ENCODE results near the gene BIN1.

Gene BIN1

GRCh38 chr2:127014224-127014623 lies 92.7 kb downstream of the BIN1 start:
- Histone ChIP-seq H3K4me1 (ENCODE audit: control insufficient read depth, insufficient read depth, low read length) (no peaks in the 10 kb centered on the region), H3K27ac (ENCODE audit: low read length) (no peak overlapping the region)

GRCh38 chr2:127012868-127013267 lies 94.1 kb downstream of the BIN1 start:
- no peaks in the 10 kb centered on the region for H3K9me3 ChIP-seq (ENCODE audit: control insufficient read depth in 2 of 2, low read length in 2 of 2)
- H3K9ac ChIP-seq (ENCODE audit: low read length in 2 of 2), result no peak overlapping the region
- H3K27ac ChIP-seq (ENCODE audit: low read length), result no peak overlapping the region
- no peak overlapping the region for H3K4me3 ChIP-seq (ENCODE audit: low read length in 2 of 2)
- peaks cover 12 to 20% of the 10 kb centered on the region in 2 donors for H3K27me3 ChIP-seq (ENCODE audit: control insufficient read depth in 1 of 2, insufficient read depth in 2 of 2, low read length in 2 of 2)
- no peaks in the 10 kb centered on the region for H3K36me3 ChIP-seq (ENCODE audit: control insufficient read depth in 2 of 2, insufficient read depth in 2 of 2, low read length in 2 of 2)
- no peaks in the 10 kb centered on the region for H3K4me1 ChIP-seq (ENCODE audit: control insufficient read depth, insufficient read depth, low read length)

More at GRCh38 chr2:127014224-127014623, 92.7 kb downstream of the BIN1 start:
- Histone ChIP-seq H3K27me3 (ENCODE audit: control insufficient read depth in 1 of 2, insufficient read depth in 2 of 2, low read length in 2 of 2) (peaks cover 12 to 20% of the 10 kb centered on the region in 2 donors), H3K9me3 (ENCODE audit: control insufficient read depth in 2 of 2, low read length in 2 of 2) (no peaks in the 10 kb centered on the region), H3K9ac (ENCODE audit: low read length in 2 of 2) (no peak overlapping the region), H3K36me3 (ENCODE audit: control insufficient read depth in 2 of 2, insufficient read depth in 2 of 2, low read length in 2 of 2) (no peaks in the 10 kb centered on the region), H3K4me3 (ENCODE audit: low read length in 2 of 2) (no peak overlapping the region)

- H3K36me3 ChIP-seq (ENCODE audit: control insufficient read depth in 2 of 2, insufficient read depth in 2 of 2, low read length in 2 of 2), result no peaks in the 10 kb centered on the region
- no peaks in the 10 kb centered on the region for H3K9me3 ChIP-seq (ENCODE audit: control insufficient read depth in 2 of 2, low read length in 2 of 2)
- no peak overlapping the region for H3K4me3 ChIP-seq (ENCODE audit: low read length in 2 of 2)
- peaks cover 12 to 20% of the 10 kb centered on the region in 2 donors for H3K27me3 ChIP-seq (ENCODE audit: control insufficient read depth in 1 of 2, insufficient read depth in 2 of 2, low read length in 2 of 2)
- no peaks in the 10 kb centered on the region for H3K4me1 ChIP-seq (ENCODE audit: control insufficient read depth, insufficient read depth, low read length)
- H3K9ac ChIP-seq (ENCODE audit: low read length in 2 of 2), result no peak overlapping the region
- no peak overlapping the region for H3K27ac ChIP-seq (ENCODE audit: low read length)
These were observed 94.7 kb downstream of the BIN1 start for GRCh38 chr2:127012215-127012614.

- Histone ChIP-seq H3K9ac (ENCODE audit: low read length in 2 of 2) (no peak overlapping the region), H3K27me3 (ENCODE audit: control insufficient read depth in 1 of 2, insufficient read depth in 2 of 2, low read length in 2 of 2) (peaks cover 12 to 20% of the 10 kb centered on the region in 2 donors), H3K4me1 (ENCODE audit: control insufficient read depth, insufficient read depth, low read length) (no peaks in the 10 kb centered on the region), H3K4me3 (ENCODE audit: low read length in 2 of 2) (no peak overlapping the region), H3K27ac (ENCODE audit: low read length) (no peak overlapping the region), H3K9me3 (ENCODE audit: control insufficient read depth in 2 of 2, low read length in 2 of 2) (no peaks in the 10 kb centered on the region), H3K36me3 (ENCODE audit: control insufficient read depth in 2 of 2, insufficient read depth in 2 of 2, low read length in 2 of 2) (no peaks in the 10 kb centered on the region)
These were observed 95.2 kb downstream of the BIN1 start for GRCh38 chr2:127011796-127012195.

- H3K36me3 ChIP-seq (ENCODE audit: control insufficient read depth in 2 of 2, insufficient read depth in 2 of 2, low read length in 2 of 2), result no peaks in the 10 kb centered on the region
- H3K9me3 ChIP-seq (ENCODE audit: control insufficient read depth in 2 of 2, low read length in 2 of 2), result no peaks in the 10 kb centered on the region
- no peak overlapping the region for H3K27ac ChIP-seq (ENCODE audit: low read length)
- H3K4me1 ChIP-seq (ENCODE audit: control insufficient read depth, insufficient read depth, low read length), result no peaks in the 10 kb centered on the region
- H3K4me3 ChIP-seq (ENCODE audit: low read length in 2 of 2), result no peak overlapping the region
- H3K9ac ChIP-seq (ENCODE audit: low read length in 2 of 2), result no peak overlapping the region
- peaks cover 12 to 20% of the 10 kb centered on the region in 2 donors for H3K27me3 ChIP-seq (ENCODE audit: control insufficient read depth in 1 of 2, insufficient read depth in 2 of 2, low read length in 2 of 2)
These were observed 95.7 kb downstream of the BIN1 start for GRCh38 chr2:127011231-127011661.

- Histone ChIP-seq H3K27me3 (ENCODE audit: control insufficient read depth in 1 of 2, insufficient read depth in 2 of 2, low read length in 2 of 2) (peaks cover 5% of the 10 kb centered on the region in 2 donors), H3K4me1 (ENCODE audit: control insufficient read depth, insufficient read depth, low read length) (no peaks in the 10 kb centered on the region), H3K9ac (ENCODE audit: low read length in 2 of 2) (no peak overlapping the region), H3K36me3 (ENCODE audit: control insufficient read depth in 2 of 2, insufficient read depth in 2 of 2, low read length in 2 of 2) (no peaks in the 10 kb centered on the region), H3K9me3 (ENCODE audit: control insufficient read depth in 2 of 2, low read length in 2 of 2) (no peaks in the 10 kb centered on the region), H3K4me3 (ENCODE audit: low read length in 2 of 2) (no peak overlapping the region), H3K27ac (ENCODE audit: low read length) (no peak overlapping the region)
These were observed 98.5 kb downstream of the BIN1 start for GRCh38 chr2:127008265-127009015.

GRCh38 chr2:127007652-127008051 lies 99.3 kb downstream of the BIN1 start:
- Histone ChIP-seq H3K4me3 (ENCODE audit: low read length in 2 of 2) (no peak overlapping the region), H3K9me3 (ENCODE audit: control insufficient read depth in 2 of 2, low read length in 2 of 2) (no peaks in the 10 kb centered on the region), H3K27ac (ENCODE audit: low read length) (no peak overlapping the region), H3K36me3 (ENCODE audit: control insufficient read depth in 2 of 2, insufficient read depth in 2 of 2, low read length in 2 of 2) (no peaks in the 10 kb centered on the region), H3K4me1 (ENCODE audit: control insufficient read depth, insufficient read depth, low read length) (no peaks in the 10 kb centered on the region), H3K27me3 (ENCODE audit: control insufficient read depth in 1 of 2, insufficient read depth in 2 of 2, low read length in 2 of 2) (peaks cover 5% of the 10 kb centered on the region in 2 donors), H3K9ac (ENCODE audit: low read length in 2 of 2) (no peak overlapping the region)

- Histone ChIP-seq H3K27ac (ENCODE audit: low read length) (no peak overlapping the region), H3K27me3 (ENCODE audit: control insufficient read depth in 1 of 2, insufficient read depth in 2 of 2, low read length in 2 of 2) (no peaks in the 10 kb centered on the region), H3K36me3 (ENCODE audit: control insufficient read depth in 2 of 2, insufficient read depth in 2 of 2, low read length in 2 of 2) (no peaks in the 10 kb centered on the region), H3K9me3 (ENCODE audit: control insufficient read depth in 2 of 2, low read length in 2 of 2) (no peaks in the 10 kb centered on the region), H3K4me3 (ENCODE audit: low read length in 2 of 2) (no peak overlapping the region), H3K4me1 (ENCODE audit: control insufficient read depth, insufficient read depth, low read length) (no peaks in the 10 kb centered on the region), H3K9ac (ENCODE audit: low read length in 2 of 2) (no peak overlapping the region)
These were observed 100.0 kb downstream of the BIN1 start for GRCh38 chr2:127006962-127007361.

- Histone ChIP-seq H3K9me3 (ENCODE audit: control insufficient read depth in 2 of 2, low read length in 2 of 2) (no peaks in the 10 kb centered on the region), H3K36me3 (ENCODE audit: control insufficient read depth in 2 of 2, insufficient read depth in 2 of 2, low read length in 2 of 2) (no peaks in the 10 kb centered on the region), H3K27ac (ENCODE audit: low read length) (no peak overlapping the region), H3K4me3 (ENCODE audit: low read length in 2 of 2) (no peak overlapping the region), H3K9ac (ENCODE audit: low read length in 2 of 2) (no peak overlapping the region), H3K4me1 (ENCODE audit: control insufficient read depth, insufficient read depth, low read length) (no peaks in the 10 kb centered on the region), H3K27me3 (ENCODE audit: control insufficient read depth in 1 of 2, insufficient read depth in 2 of 2, low read length in 2 of 2) (no peaks in the 10 kb centered on the region)
These were observed 101.9 kb downstream of the BIN1 start for GRCh38 chr2:127004893-127005600.

- Histone ChIP-seq H3K4me1 (ENCODE audit: control insufficient read depth, insufficient read depth, low read length) (no peaks in the 10 kb centered on the region), H3K4me3 (ENCODE audit: low read length in 2 of 2) (no peak overlapping the region), H3K9me3 (ENCODE audit: control insufficient read depth in 2 of 2, low read length in 2 of 2) (no peaks in the 10 kb centered on the region), H3K36me3 (ENCODE audit: control insufficient read depth in 2 of 2, insufficient read depth in 2 of 2, low read length in 2 of 2) (no peaks in the 10 kb centered on the region), H3K27me3 (ENCODE audit: control insufficient read depth in 1 of 2, insufficient read depth in 2 of 2, low read length in 2 of 2) (no peaks in the 10 kb centered on the region), H3K9ac (ENCODE audit: low read length in 2 of 2) (no peak overlapping the region), H3K27ac (ENCODE audit: low read length) (no peak overlapping the region)
These were observed 103.7 kb downstream of the BIN1 start for GRCh38 chr2:127003070-127003800.
